NCI-H82 treated with DMSO at 0.1 percent for 48 hours (cell line): ENCODE results near the gene MTTP.
"Not testable (repeated sequence)": the region's sequence is repeated elsewhere in the genome, so short reads cannot be mapped to it uniquely, and the experiment has no call there.

Experiments
- DNase-seq: peaks from one replicate; lab custom pipeline; 2025; ENCODE audit not compliant: unreplicated experiment; lab: John Stamatoyannopoulos, UW

MTTP gene

GRCh38 chr4:99574530-99575324 is at the start of gene MTTP:
TSS of gene MTTP (plus strand) at chr4:99574824. CDS start at chr4:99574910, 86 bp downstream.
- DNase-seq: no peak

- DNase-seq: no peak
Measured at GRCh38 chr4:99529228-99529627, 45.4 kb upstream of the MTTP start.

GRCh38 chr4:99529956-99530355 is 44.7 kb upstream of the MTTP start:
- no peak for DNase-seq

GRCh38 chr4:99534699-99535098 is 39.9 kb upstream of the MTTP start:
- not testable (repeated sequence) for DNase-seq

GRCh38 chr4:99536271-99536670 is 38.4 kb upstream of the MTTP start:
- no peak for DNase-seq

- DNase-seq: no peak
Measured at GRCh38 chr4:99536848-99537247, 37.8 kb upstream of the MTTP start.

GRCh38 chr4:99537674-99538073 is 37.0 kb upstream of the MTTP start:
- DNase-seq: no peak

- DNase-seq: no peak
Measured at GRCh38 chr4:99540277-99540939, 34.2 kb upstream of the MTTP start.

GRCh38 chr4:99552872-99553271 is 21.8 kb upstream of the MTTP start:
- no peak for DNase-seq

GRCh38 chr4:99563310-99564186 is 11.1 kb upstream of the MTTP start, which contains the start of gene TRMT10A:
TSS of gene TRMT10A (minus strand) at chr4:99564039. CDS start at chr4:99559338, 4,701 bp downstream.
- DNase-seq: peak; percentile 91

- DNase-seq: peak; percentile 68
Measured at GRCh38 chr4:99564921-99565320, 9.7 kb upstream of the MTTP start.

GRCh38 chr4:99571883-99572282 is 2.7 kb upstream of the MTTP start:
- DNase-seq: no peak

GRCh38 chr4:99572527-99573240 is 1.9 kb upstream of the MTTP start:
- DNase-seq: no peak

GRCh38 chr4:99573735-99574368 is 772 bp upstream of the MTTP start:
- DNase-seq: no peak

- DNase-seq: no peak
Measured at GRCh38 chr4:99578714-99579113, 4.1 kb downstream of the MTTP start.

- DNase-seq: no peak
Measured at GRCh38 chr4:99585516-99585915, 10.9 kb downstream of the MTTP start.

GRCh38 chr4:99586322-99586721 is 11.7 kb downstream of the MTTP start:
- DNase-seq: no peak

- no peak for DNase-seq
Measured at GRCh38 chr4:99586797-99587196, 12.2 kb downstream of the MTTP start.

- DNase-seq: no peak
Measured at GRCh38 chr4:99587309-99587708, 12.7 kb downstream of the MTTP start.

- DNase-seq: no peak
Measured at GRCh38 chr4:99587803-99588202, 13.2 kb downstream of the MTTP start.
